BE2C (cell line): ENCODE measurements around the gene SRCIN1.

ENCODE experiments used
- DNase-seq: peaks from one replicate; pipeline ENCODE4 v3.0.0-alpha.2; 2020
- H3K27me3 ChIP-seq: fragments of 250-450 bp; sonication (Bioruptor Pico); 2 replicates; pipeline ENCODE4 v1.5.1; 2020; ENCODE audit warnings: mild to moderate bottlenecking
- H3K36me3 ChIP-seq: fragments of 250-450 bp; sonication (Bioruptor Pico); 2 replicates; pipeline ENCODE4 v1.5.1; 2020; ENCODE audit warnings: mild to moderate bottlenecking
- H3K4me1 ChIP-seq: fragments of 250-450 bp; sonication (Bioruptor Pico); 2 replicates; pipeline ENCODE4 v1.5.1; 2020
- H3K4me3 ChIP-seq: 2 replicates; pipeline ENCODE4 v1.5.1; 2011; ENCODE audit warnings: low read depth, low read length
- H3K9me3 ChIP-seq: fragments of 250-450 bp; sonication (Bioruptor Pico); 2 replicates; pipeline ENCODE4 v1.5.1; 2020
- TF ChIP-seq, protein P1 (sequence below): IDR thresholded peaks from 2 replicates; pipeline ENCODE4 v1.5.1; 2012; ENCODE audit warnings: mild to moderate bottlenecking, low read depth, low read length

The SRCIN1 gene

DNA sequence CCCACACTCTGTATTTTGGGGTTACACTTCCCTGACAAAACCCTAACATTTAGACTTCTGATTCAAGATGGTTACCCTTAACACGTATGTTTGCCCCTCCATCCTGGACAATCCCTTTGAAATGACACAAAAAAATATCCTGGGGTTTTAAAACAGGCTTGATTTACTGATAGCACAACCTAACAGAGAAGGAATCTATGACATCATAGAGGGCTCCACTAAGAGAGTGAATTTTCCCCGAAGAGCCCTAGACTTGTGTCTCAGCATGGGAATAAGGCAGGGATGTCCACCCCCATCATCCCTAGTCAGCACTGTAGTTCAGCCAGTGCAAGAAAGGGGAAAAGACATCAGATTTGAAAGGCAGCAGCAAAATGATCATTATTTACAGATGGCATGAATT, 15.8 kb upstream of the SRCIN1 start:
- DNase-seq = no peak
- Histone ChIP-seq H3K9me3 (no peaks in the 10 kb centered on the region), H3K4me3 (no peak overlapping the region), H3K4me1 (peaks cover 3% of the 10 kb centered on the region; the same call in 1 of the 2 replicates), H3K27me3 (no peaks in the 10 kb centered on the region; the same call in 1 of the 2 replicates), H3K36me3 (no peaks in the 10 kb centered on the region)
- TF ChIP-seq, protein P1, sequence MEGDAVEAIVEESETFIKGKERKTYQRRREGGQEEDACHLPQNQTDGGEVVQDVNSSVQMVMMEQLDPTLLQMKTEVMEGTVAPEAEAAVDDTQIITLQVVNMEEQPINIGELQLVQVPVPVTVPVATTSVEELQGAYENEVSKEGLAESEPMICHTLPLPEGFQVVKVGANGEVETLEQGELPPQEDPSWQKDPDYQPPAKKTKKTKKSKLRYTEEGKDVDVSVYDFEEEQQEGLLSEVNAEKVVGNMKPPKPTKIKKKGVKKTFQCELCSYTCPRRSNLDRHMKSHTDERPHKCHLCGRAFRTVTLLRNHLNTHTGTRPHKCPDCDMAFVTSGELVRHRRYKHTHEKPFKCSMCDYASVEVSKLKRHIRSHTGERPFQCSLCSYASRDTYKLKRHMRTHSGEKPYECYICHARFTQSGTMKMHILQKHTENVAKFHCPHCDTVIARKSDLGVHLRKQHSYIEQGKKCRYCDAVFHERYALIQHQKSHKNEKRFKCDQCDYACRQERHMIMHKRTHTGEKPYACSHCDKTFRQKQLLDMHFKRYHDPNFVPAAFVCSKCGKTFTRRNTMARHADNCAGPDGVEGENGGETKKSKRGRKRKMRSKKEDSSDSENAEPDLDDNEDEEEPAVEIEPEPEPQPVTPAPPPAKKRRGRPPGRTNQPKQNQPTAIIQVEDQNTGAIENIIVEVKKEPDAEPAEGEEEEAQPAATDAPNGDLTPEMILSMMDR = no peak

GRCh38 chr17:38620551-38621277, 15.0 kb upstream of the SRCIN1 start:
- H3K4me3 ChIP-seq = no peak overlapping the region
- no peaks in the 10 kb centered on the region for H3K9me3 ChIP-seq
- no peaks in the 10 kb centered on the region; the same call in 1 of the 2 replicates for H3K27me3 ChIP-seq
- TF ChIP-seq, protein P1 = no peak
- no peak for DNase-seq
- peaks cover 3% of the 10 kb centered on the region; the same call in 1 of the 2 replicates for H3K4me1 ChIP-seq
- H3K36me3 ChIP-seq = no peaks in the 10 kb centered on the region

- Histone ChIP-seq H3K36me3 (no peaks in the 10 kb centered on the region), H3K4me3 (no peak overlapping the region), H3K4me1 (peaks cover 3% of the 10 kb centered on the region; the same call in 1 of the 2 replicates), H3K9me3 (no peaks in the 10 kb centered on the region), H3K27me3 (no peaks in the 10 kb centered on the region; the same call in 1 of the 2 replicates)
- TF ChIP-seq, protein P1 = no peak
- no peak for DNase-seq
Observed at GRCh38 chr17:38619937-38620550, 14.3 kb upstream of the SRCIN1 start.

DNA sequence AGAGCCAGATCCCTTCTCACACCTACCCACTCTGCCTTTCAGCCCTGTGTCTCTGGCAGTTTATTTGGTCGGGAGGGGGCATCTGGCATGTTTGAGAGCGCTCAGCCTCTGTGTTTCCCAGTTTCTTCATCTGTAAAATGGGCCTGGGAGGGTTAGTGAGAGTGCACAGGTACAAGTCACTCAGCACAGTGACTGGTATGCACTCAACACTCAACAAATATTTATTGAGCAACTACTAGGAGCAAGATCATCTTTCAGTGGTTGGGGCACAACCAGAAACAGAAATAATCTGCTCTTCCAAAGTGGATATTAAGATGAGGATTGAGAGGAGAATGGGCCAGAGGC, 13.7 kb upstream of the SRCIN1 start:
- H3K4me1 ChIP-seq = peaks cover 3% of the 10 kb centered on the region; the same call in 1 of the 2 replicates
- DNase-seq = no peak
- no peaks in the 10 kb centered on the region for H3K36me3 ChIP-seq
- no peaks in the 10 kb centered on the region for H3K9me3 ChIP-seq
- H3K4me3 ChIP-seq = no peak overlapping the region
- no peaks in the 10 kb centered on the region; the same call in 1 of the 2 replicates for H3K27me3 ChIP-seq
- TF ChIP-seq, protein P1 = no peak

GRCh38 chr17:38617967-38618760, 12.4 kb upstream of the SRCIN1 start:
- no peak for DNase-seq
- Histone ChIP-seq H3K36me3 (no peaks in the 10 kb centered on the region), H3K4me1 (peaks cover 3% of the 10 kb centered on the region; the same call in 1 of the 2 replicates), H3K4me3 (no peak overlapping the region), H3K9me3 (no peaks in the 10 kb centered on the region), H3K27me3 (no peaks in the 10 kb centered on the region; the same call in 1 of the 2 replicates)
- TF ChIP-seq, protein P1 = no peak
